ENCODE results near the gene TSHB.

The TSHB gene

GRCh38 chr1:115035652-115036051 lies 6.0 kb downstream of the TSHB start:
- H3K27me3 ChIP-seq (ENCODE audit: low read depth, low read length), result peaks cover 7% of the 10 kb centered on the region; the same call in 1 of the 2 replicates
- no peak overlapping the region for H3K27ac ChIP-seq (ENCODE audit: low read length)
- H2AFZ ChIP-seq (ENCODE audit: low read depth, low read length), result no peak overlapping the region
- no peak for TF ChIP-seq EZH2phosphoT487 (IDR thresholded peaks at IDR 0.05; ENCODE audit: low read depth)
- no peak for TF ChIP-seq CTCF (IDR thresholded peaks at IDR 0.05; ENCODE audit: low read depth, low read length)
- H4K20me1 ChIP-seq (ENCODE audit: insufficient read depth, low read length), result no peaks in the 10 kb centered on the region
- no peaks in the 10 kb centered on the region for H3K79me2 ChIP-seq (ENCODE audit: low read length)
- H3K9me3 ChIP-seq (ENCODE audit: insufficient read depth, low read length), result no peaks in the 10 kb centered on the region
- H3K4me3 ChIP-seq (ENCODE audit: low read length), result no peak overlapping the region
- no peak overlapping the region for H3K4me2 ChIP-seq (ENCODE audit: low read length)
- no peak overlapping the region for H3K9ac ChIP-seq (ENCODE audit: low read length)
- H3K4me1 ChIP-seq (ENCODE audit: low read length), result no peaks in the 10 kb centered on the region
- H3K36me3 ChIP-seq (replicated peaks; ENCODE audit: low read depth, low read length), result no peaks in the 10 kb centered on the region

- TF ChIP-seq EZH2phosphoT487 (IDR thresholded peaks at IDR 0.05; ENCODE audit: low read depth), result no peak
- no peak for TF ChIP-seq CTCF (IDR thresholded peaks at IDR 0.05; ENCODE audit: low read depth, low read length)
- H3K4me1 ChIP-seq (ENCODE audit: low read length), result no peaks in the 10 kb centered on the region
- H3K27me3 ChIP-seq (ENCODE audit: low read depth, low read length), result peaks cover 7% of the 10 kb centered on the region; the same call in 1 of the 2 replicates
- H3K9me3 ChIP-seq (ENCODE audit: insufficient read depth, low read length), result no peaks in the 10 kb centered on the region
- H3K27ac ChIP-seq (ENCODE audit: low read length), result no peak overlapping the region
- no peak overlapping the region for H3K4me3 ChIP-seq (ENCODE audit: low read length)
- no peak overlapping the region for H3K9ac ChIP-seq (ENCODE audit: low read length)
- H4K20me1 ChIP-seq (ENCODE audit: insufficient read depth, low read length), result no peaks in the 10 kb centered on the region
- no peaks in the 10 kb centered on the region for H3K79me2 ChIP-seq (ENCODE audit: low read length)
- H3K36me3 ChIP-seq (replicated peaks; ENCODE audit: low read depth, low read length), result no peaks in the 10 kb centered on the region
- H2AFZ ChIP-seq (ENCODE audit: low read depth, low read length), result no peak overlapping the region
- no peak overlapping the region for H3K4me2 ChIP-seq (ENCODE audit: low read length)
These were observed 7.3 kb downstream of the TSHB start for GRCh38 chr1:115036814-115037507.

GRCh38 chr1:115040501-115040900 lies 10.9 kb downstream of the TSHB start:
- TF ChIP-seq EZH2phosphoT487 (IDR thresholded peaks at IDR 0.05; ENCODE audit: low read depth) (no peak), CTCF (IDR thresholded peaks at IDR 0.05; ENCODE audit: low read depth, low read length) (no peak)
- no peak overlapping the region for H3K9ac ChIP-seq (ENCODE audit: low read length)

GRCh38 chr1:115041654-115042053 lies 12.0 kb downstream of the TSHB start:
- Histone ChIP-seq H3K9me3 (ENCODE audit: insufficient read depth, low read length) (no peaks in the 10 kb centered on the region), H4K20me1 (ENCODE audit: insufficient read depth, low read length) (no peaks in the 10 kb centered on the region), H3K79me2 (ENCODE audit: low read length) (no peaks in the 10 kb centered on the region), H3K9ac (ENCODE audit: low read length) (no peak overlapping the region), H3K27ac (ENCODE audit: low read length) (no peak overlapping the region), H3K4me1 (ENCODE audit: low read length) (no peaks in the 10 kb centered on the region), H3K4me2 (ENCODE audit: low read length) (no peak overlapping the region), H2AFZ (ENCODE audit: low read depth, low read length) (no peak overlapping the region), H3K4me3 (ENCODE audit: low read length) (no peak overlapping the region), H3K27me3 (ENCODE audit: low read depth, low read length) (peaks cover 7% of the 10 kb centered on the region; the same call in 1 of the 2 replicates), H3K36me3 (replicated peaks; ENCODE audit: low read depth, low read length) (no peaks in the 10 kb centered on the region)
- no peak for TF ChIP-seq CTCF (IDR thresholded peaks at IDR 0.05; ENCODE audit: low read depth, low read length)
- TF ChIP-seq EZH2phosphoT487 (IDR thresholded peaks at IDR 0.05; ENCODE audit: low read depth), result no peak

More at GRCh38 chr1:115040501-115040900, 10.9 kb downstream of the TSHB start:
- Histone ChIP-seq H3K9me3 (ENCODE audit: insufficient read depth, low read length) (no peaks in the 10 kb centered on the region), H3K4me2 (ENCODE audit: low read length) (no peak overlapping the region), H3K27me3 (ENCODE audit: low read depth, low read length) (peaks cover 7% of the 10 kb centered on the region; the same call in 1 of the 2 replicates), H3K27ac (ENCODE audit: low read length) (no peak overlapping the region), H3K4me1 (ENCODE audit: low read length) (no peaks in the 10 kb centered on the region), H2AFZ (ENCODE audit: low read depth, low read length) (no peak overlapping the region), H3K4me3 (ENCODE audit: low read length) (no peak overlapping the region), H3K36me3 (replicated peaks; ENCODE audit: low read depth, low read length) (no peaks in the 10 kb centered on the region), H3K79me2 (ENCODE audit: low read length) (no peaks in the 10 kb centered on the region), H4K20me1 (ENCODE audit: insufficient read depth, low read length) (no peaks in the 10 kb centered on the region)
